Measurements from ENCODE around the gene CDC34.

DNA sequence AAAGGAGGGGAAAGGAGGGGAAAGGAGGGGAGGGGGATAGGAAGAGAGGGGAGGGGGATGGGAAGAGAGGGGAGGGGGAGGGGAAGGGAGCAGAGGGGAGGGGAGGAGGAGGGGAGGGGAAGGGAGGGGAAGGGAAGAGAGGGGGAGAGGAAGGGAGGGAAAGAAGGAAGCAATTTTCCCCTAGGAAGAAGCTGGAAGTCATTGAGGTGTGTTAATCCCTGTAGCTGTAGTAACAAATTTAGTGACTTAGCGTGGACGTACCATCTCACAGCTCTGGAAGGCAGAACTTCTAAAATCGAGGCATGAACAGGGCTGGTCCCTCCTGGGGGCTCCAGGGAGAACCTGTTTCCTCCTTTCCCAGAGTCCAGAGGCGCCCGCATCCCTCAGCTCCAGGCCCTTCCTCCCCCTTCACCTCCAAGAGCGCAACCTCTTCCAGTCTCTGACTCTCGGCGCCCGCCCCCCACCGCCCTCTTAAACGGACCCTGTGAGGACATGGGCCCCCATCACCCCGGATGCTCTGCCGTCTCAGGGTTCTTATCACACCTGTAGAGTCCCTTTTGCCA lies 5.6 kb upstream of the CDC34 start:
- TF ChIP-seq CTCF (conservative IDR thresholded peaks at IDR 0.05) (no peak), EZH2 (IDR thresholded peaks at IDR 0.05; ENCODE audit: low read depth) (no peak)
